Esophagus squamous epithelium (tissue), 5 donors: ENCODE results near the gene TRIM10. TPM values are rescaled to one million over a fixed set of nuclear protein-coding genes. Genes with fewer than 3 reads are reported as not detected.

ENCODE experiments used
- DNase-seq: peaks from one replicate; lab custom pipeline; 2025; lab: John Stamatoyannopoulos, UW
- H3K27ac ChIP-seq, 4 donors: fragments of 200-600 bp; sonication (generic); one replicate each; pipeline ENCODE4 v1.5.1; 2016 to 2019; ENCODE audit warnings: mild to moderate bottlenecking in 1 of 4
- H3K27me3 ChIP-seq, 4 donors: fragments of 200-600 bp; sonication (generic); 1 replicate in 3 of 4; 2 replicates in 1 of 4; pipeline versions ENCODE4 v1.5.1 to v1.6.0; 2017 to 2021; ENCODE audit warnings: antibody characterized with exemption in 1 of 4
- H3K36me3 ChIP-seq, 3 donors: fragments of 200-600 bp; sonication (generic); one replicate each; pipeline ENCODE4 v1.5.1; 2016 to 2019
- H3K4me1 ChIP-seq, 3 donors: fragments of 200-600 bp; sonication (generic); one replicate each; pipeline ENCODE4 v1.5.1; 2017 to 2019
- H3K4me3 ChIP-seq, 4 donors: fragments of 200-600 bp; sonication (generic); 1 replicate in 3 of 4; 2 replicates in 1 of 4; pipeline ENCODE4 v1.5.1; 2016 to 2019; ENCODE audit warnings: mild to moderate bottlenecking in 2 of 4, moderate library complexity in 1 of 4
- H3K9me3 ChIP-seq, 3 donors: fragments of 200-600 bp; sonication (generic); one replicate each; pipeline ENCODE4 v1.5.1; 2016 to 2019
- POLR2A ChIP-seq, 4 donors: fragments of 450-650 bp; IDR thresholded peaks; one replicate each; pipeline ENCODE4 v1.6.1; 2017; ENCODE audit warnings: antibody characterized with exemption in 4 of 4, mild to moderate bottlenecking in 4 of 4, moderate library complexity in 3 of 4
- WGBS, 2 donors: methylation state at CpG; one replicate each; pipeline ENCODE4 v1.1.5; 2018; 5-methylcytosine and 5-hydroxymethylcytosine counted together
- intact Hi-C: fragments of 100-400 bp; cut with DNase I; formaldehyde crosslinking; loops from one replicate; pipeline ENCODE4 v1.15.0; 2022
- total RNA-seq, 4 donors: library from RNA; depleted of rRNA; stranded (reverse); fragments of >200 nt; gene quantifications; one replicate each; pipeline ENCODE4 v1.1.0, GENCODE V29; 2016
- TF ChIP-seq, protein P1 (sequence below), 6 experiments: fragments of 450-650 bp in 4 of 6; fragments of 200-600 bp in 2 of 6; sonication (generic) in 2 of 6; IDR thresholded peaks; one replicate each; pipeline ENCODE4 v1.5.1; 2016 to 2019; ENCODE audit warnings: antibody characterized with exemption in 6 of 6, mild to moderate bottlenecking in 4 of 6, moderate library complexity in 4 of 6
- donor health status: DM: yes; HTN: yes; CAD: no.

The TRIM10 gene, protein sequence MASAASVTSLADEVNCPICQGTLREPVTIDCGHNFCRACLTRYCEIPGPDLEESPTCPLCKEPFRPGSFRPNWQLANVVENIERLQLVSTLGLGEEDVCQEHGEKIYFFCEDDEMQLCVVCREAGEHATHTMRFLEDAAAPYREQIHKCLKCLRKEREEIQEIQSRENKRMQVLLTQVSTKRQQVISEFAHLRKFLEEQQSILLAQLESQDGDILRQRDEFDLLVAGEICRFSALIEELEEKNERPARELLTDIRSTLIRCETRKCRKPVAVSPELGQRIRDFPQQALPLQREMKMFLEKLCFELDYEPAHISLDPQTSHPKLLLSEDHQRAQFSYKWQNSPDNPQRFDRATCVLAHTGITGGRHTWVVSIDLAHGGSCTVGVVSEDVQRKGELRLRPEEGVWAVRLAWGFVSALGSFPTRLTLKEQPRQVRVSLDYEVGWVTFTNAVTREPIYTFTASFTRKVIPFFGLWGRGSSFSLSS
- not detected for total RNA-seq

DNA sequence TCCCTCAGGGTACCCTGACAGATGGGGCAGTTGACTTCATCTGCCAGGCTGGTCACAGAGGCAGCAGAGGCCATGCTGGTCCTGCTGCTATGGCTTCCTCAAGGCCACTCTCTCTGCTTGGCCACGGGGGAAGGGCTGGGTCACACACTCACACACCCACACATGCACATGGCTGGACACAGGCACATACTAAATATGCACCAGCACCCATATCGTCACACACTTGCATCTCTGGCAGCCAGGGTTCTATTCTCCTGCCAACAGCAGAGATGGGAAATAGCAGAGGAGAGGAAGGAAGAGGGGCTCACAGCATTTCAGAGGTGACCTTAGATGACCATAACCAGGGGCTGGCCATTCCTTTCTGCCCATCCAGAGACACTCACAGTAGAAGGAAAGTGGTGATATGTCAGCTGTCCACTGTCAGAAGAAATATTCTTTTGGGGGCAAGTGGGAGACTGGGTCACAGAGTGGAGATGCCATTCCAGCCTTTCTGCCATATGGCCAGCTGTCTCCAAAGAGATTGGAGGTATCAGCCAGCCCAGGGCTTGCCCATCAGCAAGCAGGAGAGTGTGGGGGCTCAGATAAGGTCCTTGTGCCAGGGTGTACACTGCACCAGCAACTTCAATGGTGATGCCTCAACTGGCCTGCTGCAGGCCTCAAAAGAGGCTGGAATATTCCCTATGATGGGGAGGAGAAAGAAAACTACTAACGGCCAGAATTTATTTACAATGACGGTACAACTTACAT, at the start of gene TRIM10:
Gene TRIM10, minus strand, starts transcription at position 427 of the 747 bp plus-strand sequence. Its CDS starts 353 bp downstream, at position 74.
- H3K27ac ChIP-seq = no peak within 1 kb of the TSS
- H3K36me3 ChIP-seq = no peaks in the 10 kb centered on the region
- intact Hi-C loops = no loop called here
- 74 to 87% methylated on average over 3 of the region's 4 CpGs for WGBS, 2 donors
- H3K9me3 ChIP-seq = no peaks in the 10 kb centered on the region
- DNase-seq = no peak
- peaks cover 0 to 39% (median 0%) of the 10 kb centered on the region in 4 donors for H3K27me3 ChIP-seq
- peaks cover 0 to 9% (median 6%) of the 10 kb centered on the region in 3 donors for H3K4me1 ChIP-seq
- no peak within 1 kb of the TSS for H3K4me3 ChIP-seq
- TF ChIP-seq, protein P1, sequence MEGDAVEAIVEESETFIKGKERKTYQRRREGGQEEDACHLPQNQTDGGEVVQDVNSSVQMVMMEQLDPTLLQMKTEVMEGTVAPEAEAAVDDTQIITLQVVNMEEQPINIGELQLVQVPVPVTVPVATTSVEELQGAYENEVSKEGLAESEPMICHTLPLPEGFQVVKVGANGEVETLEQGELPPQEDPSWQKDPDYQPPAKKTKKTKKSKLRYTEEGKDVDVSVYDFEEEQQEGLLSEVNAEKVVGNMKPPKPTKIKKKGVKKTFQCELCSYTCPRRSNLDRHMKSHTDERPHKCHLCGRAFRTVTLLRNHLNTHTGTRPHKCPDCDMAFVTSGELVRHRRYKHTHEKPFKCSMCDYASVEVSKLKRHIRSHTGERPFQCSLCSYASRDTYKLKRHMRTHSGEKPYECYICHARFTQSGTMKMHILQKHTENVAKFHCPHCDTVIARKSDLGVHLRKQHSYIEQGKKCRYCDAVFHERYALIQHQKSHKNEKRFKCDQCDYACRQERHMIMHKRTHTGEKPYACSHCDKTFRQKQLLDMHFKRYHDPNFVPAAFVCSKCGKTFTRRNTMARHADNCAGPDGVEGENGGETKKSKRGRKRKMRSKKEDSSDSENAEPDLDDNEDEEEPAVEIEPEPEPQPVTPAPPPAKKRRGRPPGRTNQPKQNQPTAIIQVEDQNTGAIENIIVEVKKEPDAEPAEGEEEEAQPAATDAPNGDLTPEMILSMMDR (IDR thresholded peaks at IDR 0.05) = no peak
- TF ChIP-seq POLR2A (IDR thresholded peaks at IDR 0.05) = no peak

GRCh38 chr6:30207619-30208295, 46.7 kb upstream of the TRIM10 start:
- Histone ChIP-seq H3K27ac (peak overlapping the region; percentile 81 to 90 (median 85)), H3K36me3 (peaks cover 0 to 14% (median 0%) of the 10 kb centered on the region in 3 donors), H3K4me1 (peaks cover 37 to 99% (median 59%) of the 10 kb centered on the region in 3 donors), H3K9me3 (no peaks in the 10 kb centered on the region), H3K27me3 (no peaks in the 10 kb centered on the region), H3K4me3 (peak overlapping the region in 2 of 4 donors; percentile 0 to 22)
- intact Hi-C loops = no loop called here
- no peak for TF ChIP-seq POLR2A (IDR thresholded peaks at IDR 0.05)
- TF ChIP-seq, protein P1 (IDR thresholded peaks at IDR 0.05) = no peak
- 35 to 65% methylated on average over 4 of the region's 4 CpGs for WGBS, 2 donors
- no peak for DNase-seq

GRCh38 chr6:30206799-30207618, 46.0 kb upstream of the TRIM10 start:
- no peak for TF ChIP-seq POLR2A (IDR thresholded peaks at IDR 0.05)
- TF ChIP-seq, protein P1 (IDR thresholded peaks at IDR 0.05) = no peak
- H3K27me3 ChIP-seq = no peaks in the 10 kb centered on the region
- peaks cover 38 to 100% (median 63%) of the 10 kb centered on the region in 3 donors for H3K4me1 ChIP-seq
- H3K27ac ChIP-seq = peak overlapping the region; percentile 81 to 90 (median 85)
- DNase-seq = no peak
- H3K4me3 ChIP-seq = peak overlapping the region in 3 of 4 donors; percentile 0 to 22 (median 1)
- 28 to 30% methylated on average over 11 of the region's 11 CpGs for WGBS, 2 donors
- intact Hi-C loops = no loop called here
- no peaks in the 10 kb centered on the region for H3K9me3 ChIP-seq
- H3K36me3 ChIP-seq = peaks cover 0 to 14% (median 0%) of the 10 kb centered on the region in 3 donors

DNA sequence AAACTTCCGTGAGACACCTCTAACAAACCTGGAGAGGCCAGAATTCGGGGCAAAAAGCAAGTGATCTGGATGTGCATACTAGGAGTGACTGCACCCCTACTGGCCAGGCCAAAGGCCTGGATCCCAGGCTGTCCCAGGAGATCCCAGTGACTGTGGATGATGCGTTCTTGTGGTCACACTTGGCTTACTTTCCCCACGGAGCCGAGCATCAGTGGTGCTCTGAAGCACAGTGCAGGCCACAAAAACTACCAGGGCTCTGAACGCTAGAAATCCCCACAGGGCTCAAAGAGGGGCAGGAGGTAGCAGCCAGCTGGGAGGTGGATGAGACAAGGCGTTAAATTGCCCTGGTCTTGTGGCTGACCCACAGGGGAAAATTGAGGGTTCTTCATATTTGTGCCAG, 45.1 kb upstream of the TRIM10 start:
- peak overlapping the region in 3 of 4 donors; percentile 81 to 89 (median 81) for H3K27ac ChIP-seq
- no peaks in the 10 kb centered on the region for H3K9me3 ChIP-seq
- DNase-seq = no peak
- peaks cover 46 to 100% (median 66%) of the 10 kb centered on the region in 3 donors for H3K4me1 ChIP-seq
- intact Hi-C loops = no loop called here
- WGBS, 2 donors = 82% methylated on average over 5 of the region's 7 CpGs
- H3K36me3 ChIP-seq = peaks cover 0 to 15% (median 0%) of the 10 kb centered on the region in 3 donors
- H3K4me3 ChIP-seq = no peak overlapping the region
- no peaks in the 10 kb centered on the region for H3K27me3 ChIP-seq
- TF ChIP-seq, protein P1 (IDR thresholded peaks at IDR 0.05) = no peak
- no peak for TF ChIP-seq POLR2A (IDR thresholded peaks at IDR 0.05)
